Karpas-422 (cell line): ENCODE measurements around the gene LILRA6. TPM values are rescaled to one million over a fixed set of nuclear protein-coding genes. Genes with fewer than 3 reads are reported as not detected.
"Not testable (repeated sequence)": the region's sequence is repeated elsewhere in the genome, so short reads cannot be mapped to it uniquely, and the experiment has no call there.

Source experiments
- DNase-seq: peaks from one replicate; pipeline ENCODE4 v3.0.0-alpha.2; 2015
- H2AFZ ChIP-seq: fragments of 200-600 bp; sonication (generic); 2 replicates; pipeline ENCODE4 v1.6.1; 2014; ENCODE audit warnings: antibody characterized with exemption, low read length, mixed read lengths
- H3K27ac ChIP-seq: fragments of 200-600 bp; sonication (generic); 2 replicates; pipeline ENCODE4 v1.5.1; 2014; ENCODE audit warnings: mild to moderate bottlenecking, low read length, moderate library complexity
- H3K27me3 ChIP-seq: fragments of 200-600 bp; sonication (generic); 2 replicates; pipeline ENCODE4 v1.6.1; 2014; ENCODE audit warnings: low read length, mixed read lengths
- H3K36me3 ChIP-seq: fragments of 200-600 bp; sonication (generic); 2 replicates; pipeline ENCODE4 v1.6.1; 2014; ENCODE audit warnings: low read length, mixed read lengths; ENCODE audit not compliant: insufficient read depth
- H3K4me1 ChIP-seq: fragments of 200-600 bp; sonication (generic); 2 replicates; pipeline ENCODE4 v1.6.1; 2014; ENCODE audit warnings: mild to moderate bottlenecking, low read length, mixed read lengths
- H3K4me2 ChIP-seq: fragments of 200-600 bp; sonication (generic); 2 replicates; pipeline ENCODE4 v1.6.1; 2014; ENCODE audit warnings: low read length, low read depth, mild to moderate bottlenecking; ENCODE audit not compliant: poor library complexity, severe bottlenecking
- H3K4me3 ChIP-seq: fragments of 200-600 bp; sonication (generic); 2 replicates; pipeline ENCODE4 v1.5.1; 2014; ENCODE audit warnings: mild to moderate bottlenecking, antibody characterized with exemption, low read length, mixed read lengths
- H3K79me2 ChIP-seq: fragments of 200-600 bp; sonication (generic); 2 replicates; pipeline ENCODE4 v1.6.1; 2014; ENCODE audit warnings: mild to moderate bottlenecking, low read length, mixed read lengths
- H3K9ac ChIP-seq: fragments of 200-600 bp; sonication (generic); 2 replicates; pipeline ENCODE4 v1.6.0; 2014; ENCODE audit warnings: low read length
- H3K9me2 ChIP-seq: fragments of 200-600 bp; sonication (generic), shearing (Covaris generic); replicated peaks from 2 replicates; pipeline ENCODE4 v1.6.0; 2014; ENCODE audit warnings: mild to moderate bottlenecking, low read length, moderate library complexity; ENCODE audit not compliant: insufficient read depth
- H3K9me3 ChIP-seq: fragments of 300-700, 200-600 bp; sonication (generic); 2 replicates; pipeline ENCODE4 v1.6.1; 2014; ENCODE audit warnings: low read length, mixed read lengths
- H4K20me1 ChIP-seq: fragments of 200-600 bp; sonication (generic); 2 replicates; pipeline ENCODE4 v1.6.1; 2014; ENCODE audit warnings: mild to moderate bottlenecking, antibody characterized with exemption, low read length, low read depth; ENCODE audit not compliant: insufficient read depth
- total RNA-seq: library from RNA; depleted of rRNA; stranded (reverse); fragments of >200 nt; shearing (Covaris generic); gene quantifications from 2 replicates; pipeline ENCODE4 v1.2.3, GENCODE V29; 2014; ENCODE audit warnings: low replicate concordance

Gene LILRA6
- total RNA-seq, 1 experiment from 2014 or later: not detected

- not testable (repeated sequence) for H3K4me1 ChIP-seq, H3K4me3 ChIP-seq, H4K20me1 ChIP-seq, H3K9me3 ChIP-seq, H3K36me3 ChIP-seq, H3K27me3 ChIP-seq, H2AFZ ChIP-seq, H3K9ac ChIP-seq, H3K79me2 ChIP-seq, H3K4me2 ChIP-seq, DNase-seq, H3K27ac ChIP-seq, H3K9me2 ChIP-seq
These were observed 37.9 kb upstream of the LILRA6 start for GRCh38 chr19:54280441-54280840.

GRCh38 chr19:54280025-54280424 lies 37.4 kb upstream of the LILRA6 start:
- not testable (repeated sequence) for H3K4me1 ChIP-seq, H3K9ac ChIP-seq, H3K9me3 ChIP-seq, H3K9me2 ChIP-seq, H3K4me3 ChIP-seq, H3K79me2 ChIP-seq, H4K20me1 ChIP-seq, H3K27ac ChIP-seq, H3K27me3 ChIP-seq, H3K36me3 ChIP-seq, H2AFZ ChIP-seq, DNase-seq, H3K4me2 ChIP-seq

- Histone ChIP-seq H4K20me1 (no peaks in the 10 kb centered on the region), H3K4me2 (no peak overlapping the region), H3K79me2 (no peaks in the 10 kb centered on the region), H3K27me3 (no peaks in the 10 kb centered on the region), H3K27ac (no peak overlapping the region), H3K4me1 (peaks cover 4% of the 10 kb centered on the region; the same call in 1 of the 2 replicates), H3K9me3 (no peaks in the 10 kb centered on the region), H3K36me3 (no peaks in the 10 kb centered on the region), H3K4me3 (no peak overlapping the region), H3K9me2 (no peaks in the 10 kb centered on the region), H3K9ac (no peak overlapping the region), H2AFZ (no peak overlapping the region)
- no peak for DNase-seq
These were observed 36.9 kb upstream of the LILRA6 start for GRCh38 chr19:54279406-54279962.

GRCh38 chr19:54278571-54279195 lies 36.1 kb upstream of the LILRA6 start:
- not testable (repeated sequence) for H3K4me1 ChIP-seq, H3K27me3 ChIP-seq, H3K4me2 ChIP-seq, H2AFZ ChIP-seq, H3K36me3 ChIP-seq, H3K79me2 ChIP-seq, DNase-seq, H4K20me1 ChIP-seq, H3K27ac ChIP-seq, H3K4me3 ChIP-seq, H3K9me2 ChIP-seq, H3K9me3 ChIP-seq, H3K9ac ChIP-seq

- not testable (repeated sequence) for H3K27ac ChIP-seq, H4K20me1 ChIP-seq, H3K4me2 ChIP-seq, DNase-seq, H3K4me1 ChIP-seq, H3K9me3 ChIP-seq, H3K9me2 ChIP-seq, H3K36me3 ChIP-seq, H3K4me3 ChIP-seq, H3K79me2 ChIP-seq, H3K9ac ChIP-seq, H3K27me3 ChIP-seq, H2AFZ ChIP-seq
These were observed 35.5 kb upstream of the LILRA6 start for GRCh38 chr19:54278056-54278455.

- DNase-seq, H3K9me2 ChIP-seq, H3K4me2 ChIP-seq, H3K9me3 ChIP-seq, H2AFZ ChIP-seq, H3K4me3 ChIP-seq, H3K27me3 ChIP-seq, H3K27ac ChIP-seq, H3K9ac ChIP-seq, H3K79me2 ChIP-seq, H4K20me1 ChIP-seq, H3K4me1 ChIP-seq, H3K36me3 ChIP-seq: not testable (repeated sequence)
These were observed 34.6 kb upstream of the LILRA6 start for GRCh38 chr19:54277111-54277615.

GRCh38 chr19:54275951-54276350 lies 33.4 kb upstream of the LILRA6 start:
- Histone ChIP-seq H3K4me1 (peaks cover 4% of the 10 kb centered on the region; the same call in 1 of the 2 replicates), H3K4me3 (no peak overlapping the region), H2AFZ (no peak overlapping the region), H3K27ac (no peak overlapping the region), H3K9me2 (no peaks in the 10 kb centered on the region), H3K4me2 (no peak overlapping the region), H3K36me3 (no peaks in the 10 kb centered on the region), H3K27me3 (no peaks in the 10 kb centered on the region), H3K79me2 (no peaks in the 10 kb centered on the region), H3K9me3 (no peaks in the 10 kb centered on the region), H3K9ac (no peak overlapping the region), H4K20me1 (no peaks in the 10 kb centered on the region)
- no peak for DNase-seq

GRCh38 chr19:54274516-54274915 lies 31.9 kb upstream of the LILRA6 start:
- not testable (repeated sequence) for H3K27me3 ChIP-seq, H3K79me2 ChIP-seq, H3K9ac ChIP-seq, H4K20me1 ChIP-seq, H3K4me2 ChIP-seq, H3K4me3 ChIP-seq, H3K4me1 ChIP-seq, DNase-seq, H3K36me3 ChIP-seq, H3K9me3 ChIP-seq, H3K27ac ChIP-seq, H2AFZ ChIP-seq, H3K9me2 ChIP-seq
